Esophagus muscularis mucosa (tissue), 4 donors: ENCODE data around the gene RBMS1.
"Not testable (repeated sequence)": the region's sequence is repeated elsewhere in the genome, so short reads cannot be mapped to it uniquely, and the experiment has no call there.

Source experiments
- EP300 ChIP-seq: sonication (generic); formaldehyde crosslinking; IDR thresholded peaks from one replicate; pipeline ENCODE4 v1.6.1; 2017; ENCODE audit warnings: antibody characterized with exemption
- POLR2A ChIP-seq: fragments of 450-650 bp; IDR thresholded peaks from one replicate; pipeline ENCODE4 v1.6.1; 2017; ENCODE audit warnings: antibody characterized with exemption, moderate library complexity, mild to moderate bottlenecking, low read depth
- POLR2AphosphoS5 ChIP-seq, 2 donors: sonication (generic); formaldehyde crosslinking; IDR thresholded peaks; one replicate each; pipeline ENCODE4 v1.6.1; 2017; ENCODE audit warnings: antibody characterized with exemption in 2 of 2
- TF ChIP-seq, protein P1 (sequence below), 3 experiments: fragments of 200-600 bp in 2 of 3; fragments of 450-650 bp in 1 of 3; sonication (generic) in 2 of 3; IDR thresholded peaks; one replicate each; pipeline ENCODE4 v1.5.1; 2017 to 2019; ENCODE audit warnings: antibody characterized with exemption in 3 of 3, mild to moderate bottlenecking in 2 of 3, moderate library complexity in 1 of 3

DNA sequence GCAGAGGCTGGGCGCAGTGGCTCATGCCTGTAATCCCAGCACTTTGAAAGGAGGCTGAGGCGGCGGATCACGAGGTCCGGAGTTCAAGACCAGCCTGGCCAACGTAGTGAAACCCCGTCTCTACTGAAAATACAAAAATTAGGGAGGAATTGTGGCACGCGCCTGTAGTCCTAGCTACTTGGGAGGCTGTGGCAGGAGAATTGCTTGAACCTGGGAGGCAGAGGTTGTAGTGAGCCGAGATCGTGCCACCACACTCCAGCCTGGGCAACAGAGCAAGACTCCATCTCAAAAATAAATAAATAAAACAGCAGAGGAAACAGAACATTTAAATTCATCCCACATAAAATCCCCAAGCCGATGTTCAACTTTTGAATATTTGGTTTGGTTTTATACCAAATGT, 5.3 kb downstream of the RBMS1 start:
- TF ChIP-seq, protein P1, sequence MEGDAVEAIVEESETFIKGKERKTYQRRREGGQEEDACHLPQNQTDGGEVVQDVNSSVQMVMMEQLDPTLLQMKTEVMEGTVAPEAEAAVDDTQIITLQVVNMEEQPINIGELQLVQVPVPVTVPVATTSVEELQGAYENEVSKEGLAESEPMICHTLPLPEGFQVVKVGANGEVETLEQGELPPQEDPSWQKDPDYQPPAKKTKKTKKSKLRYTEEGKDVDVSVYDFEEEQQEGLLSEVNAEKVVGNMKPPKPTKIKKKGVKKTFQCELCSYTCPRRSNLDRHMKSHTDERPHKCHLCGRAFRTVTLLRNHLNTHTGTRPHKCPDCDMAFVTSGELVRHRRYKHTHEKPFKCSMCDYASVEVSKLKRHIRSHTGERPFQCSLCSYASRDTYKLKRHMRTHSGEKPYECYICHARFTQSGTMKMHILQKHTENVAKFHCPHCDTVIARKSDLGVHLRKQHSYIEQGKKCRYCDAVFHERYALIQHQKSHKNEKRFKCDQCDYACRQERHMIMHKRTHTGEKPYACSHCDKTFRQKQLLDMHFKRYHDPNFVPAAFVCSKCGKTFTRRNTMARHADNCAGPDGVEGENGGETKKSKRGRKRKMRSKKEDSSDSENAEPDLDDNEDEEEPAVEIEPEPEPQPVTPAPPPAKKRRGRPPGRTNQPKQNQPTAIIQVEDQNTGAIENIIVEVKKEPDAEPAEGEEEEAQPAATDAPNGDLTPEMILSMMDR (IDR thresholded peaks at IDR 0.05), result not testable (repeated sequence)
- TF ChIP-seq POLR2AphosphoS5 (IDR thresholded peaks at IDR 0.05); EP300; POLR2A: not testable (repeated sequence)
